Trophoblast cell (in vitro differentiated cells and primary cell): ENCODE data around the gene FADS6.

Source experiments
- DNase-seq, 2 donors: peaks; one replicate each; pipeline ENCODE4 v3.0.0-alpha.2; 2016
- H2AFZ ChIP-seq: 2 replicates; pipeline ENCODE4 v1.6.1; 2013; ENCODE audit warnings: low read length, moderate library complexity, mild to moderate bottlenecking; ENCODE audit not compliant: insufficient read depth, poor library complexity
- H2AK5ac ChIP-seq: 2 replicates; pipeline ENCODE4 v1.6.1; 2013; ENCODE audit warnings: mild to moderate bottlenecking, low read length
- H2BK120ac ChIP-seq: 2 replicates; pipeline ENCODE4 v1.6.1; 2013; ENCODE audit warnings: low read length, mild to moderate bottlenecking, moderate library complexity; ENCODE audit not compliant: insufficient read depth, poor library complexity
- H2BK12ac ChIP-seq: 2 replicates; pipeline ENCODE4 v1.6.1; 2013; ENCODE audit warnings: mild to moderate bottlenecking, low read length, moderate library complexity
- H2BK5ac ChIP-seq: 2 replicates; pipeline ENCODE4 v1.6.1; 2013; ENCODE audit warnings: low read length, low read depth, moderate library complexity, mild to moderate bottlenecking; ENCODE audit not compliant: poor library complexity
- H3K14ac ChIP-seq: 2 replicates; pipeline ENCODE4 v1.6.1; 2013; ENCODE audit warnings: mild to moderate bottlenecking, low read length
- H3K18ac ChIP-seq: 2 replicates; pipeline ENCODE4 v1.6.1; 2013; ENCODE audit warnings: mild to moderate bottlenecking, low read length
- H3K23ac ChIP-seq: 2 replicates; pipeline ENCODE4 v1.6.1; 2013; ENCODE audit warnings: low read length
- H3K27ac ChIP-seq: 2 replicates; pipeline ENCODE4 v1.5.1; 2013; ENCODE audit warnings: low read depth, mild to moderate bottlenecking, inconsistent platforms, low read length, moderate library complexity
- H3K27me3 ChIP-seq: 2 replicates; pipeline ENCODE4 v1.6.1; 2013; ENCODE audit warnings: inconsistent platforms, mild to moderate bottlenecking, low read length, moderate library complexity; ENCODE audit not compliant: insufficient read depth
- H3K36me3 ChIP-seq, 2 experiments: 1 replicate in 1 of 2; 2 replicates in 1 of 2; pipeline ENCODE4 v1.6.1; 2013; ENCODE audit warnings: low read length in 2 of 2, mild to moderate bottlenecking in 2 of 2, moderate library complexity in 1 of 2; ENCODE audit not compliant: insufficient read depth in 2 of 2, control insufficient read depth in 1 of 2
- H3K4ac ChIP-seq: 2 replicates; pipeline ENCODE4 v1.6.1; 2013; ENCODE audit warnings: low read depth, mild to moderate bottlenecking, low read length, moderate library complexity
- H3K4me1 ChIP-seq, 2 experiments: 1 replicate in 1 of 2; 2 replicates in 1 of 2; pipeline ENCODE4 v1.6.1; 2013; ENCODE audit warnings: low read length in 2 of 2, mild to moderate bottlenecking in 2 of 2, moderate library complexity in 1 of 2; ENCODE audit not compliant: insufficient read depth in 2 of 2, control insufficient read depth in 1 of 2
- H3K4me2 ChIP-seq: 2 replicates; pipeline ENCODE4 v1.6.1; 2013; ENCODE audit warnings: inconsistent platforms, mild to moderate bottlenecking, low read length, moderate library complexity
- H3K4me3 ChIP-seq: 2 replicates; pipeline ENCODE4 v1.5.1; 2013; ENCODE audit warnings: mild to moderate bottlenecking, low read depth, low read length, inconsistent platforms
- H3K79me1 ChIP-seq: one replicate; pipeline ENCODE4 v1.6.1; 2013; ENCODE audit warnings: low read length
- H3K79me2 ChIP-seq: 2 replicates; pipeline ENCODE4 v1.6.1; 2013; ENCODE audit warnings: low read length, mild to moderate bottlenecking; ENCODE audit not compliant: control insufficient read depth, insufficient read depth, poor library complexity
- H3K9ac ChIP-seq: 2 replicates; pipeline ENCODE4 v1.6.1; 2013; ENCODE audit warnings: mild to moderate bottlenecking, low read length
- H3K9me3 ChIP-seq: 2 replicates; pipeline ENCODE4 v1.6.1; 2013; ENCODE audit warnings: low read depth, mild to moderate bottlenecking, control low read depth, inconsistent platforms, low read length; ENCODE audit not compliant: insufficient read depth
- H4K12ac ChIP-seq: 2 replicates; pipeline ENCODE4 v1.6.1; 2013; ENCODE audit warnings: low read depth, mild to moderate bottlenecking, low read length, moderate library complexity
- H4K8ac ChIP-seq: 2 replicates; pipeline ENCODE4 v1.6.1; 2013; ENCODE audit warnings: low read depth, mild to moderate bottlenecking, low read length, moderate library complexity
- H4K91ac ChIP-seq: one replicate; pipeline ENCODE4 v1.6.1; 2013; ENCODE audit warnings: low read depth, mild to moderate bottlenecking, low read length, moderate library complexity
- WGBS: extraction: QIAGEN DNeasy Blood & Tissue Kit; methylation state at CpG from one replicate; pipeline ENCODE4 v1.1.7; 2013; ENCODE audit warnings: missing lambda C conversion rate; ENCODE audit not compliant: insufficient read length, insufficient coverage; ENCODE audit errors: extremely low coverage; 5-methylcytosine and 5-hydroxymethylcytosine counted together

FADS6 gene

GRCh38 chr17:74842599-74843351 lies 50.7 kb downstream of the FADS6 start:
- Histone ChIP-seq H3K36me3 (peaks cover 0 to 6% of the 10 kb centered on the region in 2 experiments), H2BK5ac (no peak overlapping the region), H3K9me3 (no peaks in the 10 kb centered on the region), H3K27ac (no peak overlapping the region), H3K4ac (no peak overlapping the region), H2BK12ac (no peak overlapping the region), H3K27me3 (peaks cover 15% of the 10 kb centered on the region), H2AK5ac (no peak overlapping the region), H4K91ac (no peak overlapping the region), H3K14ac (no peak overlapping the region), H3K9ac (no peak overlapping the region), H3K4me3 (peak overlapping the region; percentile 66), H3K79me2 (no peaks in the 10 kb centered on the region), H2BK120ac (no peak overlapping the region), H3K4me2 (peak overlapping the region; percentile 83), H3K79me1 (no peaks in the 10 kb centered on the region), H3K18ac (no peak overlapping the region), H3K4me1 (peaks cover 0 to 6% of the 10 kb centered on the region in 2 experiments), H4K8ac (no peak overlapping the region), H3K23ac (no peak overlapping the region), H2AFZ (no peak overlapping the region), H4K12ac (no peak overlapping the region)
- WGBS: no CpG with 5 or more reads among the region's 88 CpGs
- DNase-seq: peak; percentile 19 to 55

- Histone ChIP-seq H3K4me3 (no peak overlapping the region), H4K8ac (no peak overlapping the region), H3K23ac (no peak overlapping the region), H3K27me3 (peaks cover 15% of the 10 kb centered on the region), H3K14ac (no peak overlapping the region), H3K79me1 (no peaks in the 10 kb centered on the region), H3K4me1 (peaks cover 0 to 6% of the 10 kb centered on the region in 2 experiments), H3K27ac (no peak overlapping the region), H2AK5ac (no peak overlapping the region), H2AFZ (no peak overlapping the region), H3K9me3 (no peaks in the 10 kb centered on the region), H2BK120ac (no peak overlapping the region), H3K79me2 (no peaks in the 10 kb centered on the region), H2BK5ac (no peak overlapping the region), H3K18ac (no peak overlapping the region), H3K36me3 (peaks cover 0 to 6% of the 10 kb centered on the region in 2 experiments), H3K4me2 (peak overlapping the region; percentile 83), H4K91ac (no peak overlapping the region), H3K9ac (no peak overlapping the region), H4K12ac (no peak overlapping the region), H3K4ac (no peak overlapping the region), H2BK12ac (no peak overlapping the region)
- DNase-seq: no peak
- WGBS: no CpG with 5 or more reads among the region's 8 CpGs
Measured at GRCh38 chr17:74842146-74842598, 51.3 kb downstream of the FADS6 start.

- no peaks in the 10 kb centered on the region for H3K79me1 ChIP-seq
- H3K23ac ChIP-seq: no peak overlapping the region
- no peak overlapping the region for H4K8ac ChIP-seq
- DNase-seq: peak in 1 of 2 donors; percentile 5
- H3K14ac ChIP-seq: no peak overlapping the region
- H3K4ac ChIP-seq: no peak overlapping the region
- no CpG with 5 or more reads among the region's 13 CpGs for WGBS
- no peak overlapping the region for H3K4me3 ChIP-seq
- H2BK12ac ChIP-seq: no peak overlapping the region
- H3K27ac ChIP-seq: no peak overlapping the region
- no peaks in the 10 kb centered on the region for H3K9me3 ChIP-seq
- H4K91ac ChIP-seq: no peak overlapping the region
- peaks cover 0 to 6% of the 10 kb centered on the region in 2 experiments for H3K4me1 ChIP-seq
- no peak overlapping the region for H2BK5ac ChIP-seq
- H3K27me3 ChIP-seq: peaks cover 15% of the 10 kb centered on the region
- no peaks in the 10 kb centered on the region for H3K79me2 ChIP-seq
- no peak overlapping the region for H4K12ac ChIP-seq
- H3K18ac ChIP-seq: no peak overlapping the region
- H2BK120ac ChIP-seq: no peak overlapping the region
- H3K36me3 ChIP-seq: peaks cover 8 to 16% of the 10 kb centered on the region in 2 experiments
- no peak overlapping the region for H3K4me2 ChIP-seq
- H2AFZ ChIP-seq: no peak overlapping the region
- no peak overlapping the region for H3K9ac ChIP-seq
- no peak overlapping the region for H2AK5ac ChIP-seq
Measured at GRCh38 chr17:74840989-74841666, 52.3 kb downstream of the FADS6 start.

GRCh38 chr17:74839990-74840852 lies 53.2 kb downstream of the FADS6 start:
- no peak overlapping the region for H3K18ac ChIP-seq
- no peaks in the 10 kb centered on the region for H3K9me3 ChIP-seq
- no peak overlapping the region for H4K12ac ChIP-seq
- no peak overlapping the region for H2BK12ac ChIP-seq
- H3K4ac ChIP-seq: no peak overlapping the region
- H3K9ac ChIP-seq: no peak overlapping the region
- no peak overlapping the region for H4K91ac ChIP-seq
- no peaks in the 10 kb centered on the region for H3K79me1 ChIP-seq
- H3K23ac ChIP-seq: no peak overlapping the region
- no peak overlapping the region for H3K4me2 ChIP-seq
- no peak overlapping the region for H4K8ac ChIP-seq
- no peak overlapping the region for H3K4me3 ChIP-seq
- H3K79me2 ChIP-seq: no peaks in the 10 kb centered on the region
- H2BK120ac ChIP-seq: no peak overlapping the region
- H3K14ac ChIP-seq: no peak overlapping the region
- no peak overlapping the region for H3K27ac ChIP-seq
- peaks cover 0 to 6% of the 10 kb centered on the region in 2 experiments for H3K4me1 ChIP-seq
- H3K36me3 ChIP-seq: peaks cover 13 to 20% of the 10 kb centered on the region in 2 experiments
- H2AFZ ChIP-seq: no peak overlapping the region
- no peak overlapping the region for H2AK5ac ChIP-seq
- peaks cover 15% of the 10 kb centered on the region for H3K27me3 ChIP-seq
- no CpG with 5 or more reads among the region's 7 CpGs for WGBS
- DNase-seq: no peak
- H2BK5ac ChIP-seq: no peak overlapping the region
